ENCODE results near the gene PDIA5.
"Not testable (repeated sequence)": the region's sequence is repeated elsewhere in the genome, so short reads cannot be mapped to it uniquely, and the experiment has no call there.

PDIA5 gene

GRCh38 chr3:123141276-123141675 lies 74.5 kb downstream of the PDIA5 start:
- no peaks in the 10 kb centered on the region for H3K9me3 ChIP-seq (ENCODE audit: control insufficient read depth, low read length)
- 93 to 97% methylated on average over 5 of the region's 5 CpGs for WGBS, 2 experiments
- H3K4me3 ChIP-seq (ENCODE audit: insufficient read depth, low read depth, low read length): no peak overlapping the region
- no peak overlapping the region for H3K27ac ChIP-seq (ENCODE audit: insufficient read depth, low read depth, low read length, poor library complexity, severe bottlenecking)
- peaks cover 8% of the 10 kb centered on the region for H3K4me1 ChIP-seq (ENCODE audit: control insufficient read depth, insufficient read depth, low read length)
- H3K27me3 ChIP-seq (ENCODE audit: control insufficient read depth, insufficient read depth, low read length, poor library complexity, severe bottlenecking): no peaks in the 10 kb centered on the region
- H3K36me3 ChIP-seq (ENCODE audit: control insufficient read depth, insufficient read depth, low read length): peaks cover under 1% of the 10 kb centered on the region

- Histone ChIP-seq H3K36me3 (ENCODE audit: control insufficient read depth, insufficient read depth, low read length) (peaks cover 4% of the 10 kb centered on the region), H3K4me1 (ENCODE audit: control insufficient read depth, insufficient read depth, low read length) (no peaks in the 10 kb centered on the region), H3K27ac (ENCODE audit: insufficient read depth, low read depth, low read length, poor library complexity, severe bottlenecking) (no peak overlapping the region), H3K27me3 (ENCODE audit: control insufficient read depth, insufficient read depth, low read length, poor library complexity, severe bottlenecking) (no peaks in the 10 kb centered on the region), H3K4me3 (ENCODE audit: insufficient read depth, low read depth, low read length) (no peak overlapping the region), H3K9me3 (ENCODE audit: control insufficient read depth, low read length) (no peaks in the 10 kb centered on the region)
- WGBS, 2 experiments: 17 to 23% methylated on average over 10 of the region's 10 CpGs
These were observed 77.0 kb downstream of the PDIA5 start for GRCh38 chr3:123143669-123144411.

- no peak overlapping the region for H3K27ac ChIP-seq (ENCODE audit: insufficient read depth, low read depth, low read length, poor library complexity, severe bottlenecking)
- H3K27me3 ChIP-seq (ENCODE audit: control insufficient read depth, insufficient read depth, low read length, poor library complexity, severe bottlenecking): no peaks in the 10 kb centered on the region
- no peaks in the 10 kb centered on the region for H3K9me3 ChIP-seq (ENCODE audit: control insufficient read depth, low read length)
- peaks cover 2% of the 10 kb centered on the region for H3K4me1 ChIP-seq (ENCODE audit: control insufficient read depth, insufficient read depth, low read length)
- peaks cover 4% of the 10 kb centered on the region for H3K36me3 ChIP-seq (ENCODE audit: control insufficient read depth, insufficient read depth, low read length)
- H3K4me3 ChIP-seq (ENCODE audit: insufficient read depth, low read depth, low read length): no peak overlapping the region
- WGBS, 2 experiments: 95 to 96% methylated on average over 10 of the region's 10 CpGs
These were observed 81.1 kb downstream of the PDIA5 start for GRCh38 chr3:123147754-123148535.

GRCh38 chr3:123148772-123149171 lies 81.9 kb downstream of the PDIA5 start:
- 94 to 96% methylated on average over 8 of the region's 8 CpGs for WGBS, 2 experiments
- Histone ChIP-seq H3K4me1 (ENCODE audit: control insufficient read depth, insufficient read depth, low read length) (peaks cover 10% of the 10 kb centered on the region), H3K27me3 (ENCODE audit: control insufficient read depth, insufficient read depth, low read length, poor library complexity, severe bottlenecking) (no peaks in the 10 kb centered on the region), H3K4me3 (ENCODE audit: insufficient read depth, low read depth, low read length) (no peak overlapping the region), H3K9me3 (ENCODE audit: control insufficient read depth, low read length) (no peaks in the 10 kb centered on the region), H3K27ac (ENCODE audit: insufficient read depth, low read depth, low read length, poor library complexity, severe bottlenecking) (no peak overlapping the region), H3K36me3 (ENCODE audit: control insufficient read depth, insufficient read depth, low read length) (peaks cover 4% of the 10 kb centered on the region)

- H3K36me3 ChIP-seq (ENCODE audit: control insufficient read depth, insufficient read depth, low read length): peaks cover 4% of the 10 kb centered on the region
- H3K9me3 ChIP-seq (ENCODE audit: control insufficient read depth, low read length): no peaks in the 10 kb centered on the region
- peaks cover 18% of the 10 kb centered on the region for H3K4me1 ChIP-seq (ENCODE audit: control insufficient read depth, insufficient read depth, low read length)
- no peak overlapping the region for H3K27ac ChIP-seq (ENCODE audit: insufficient read depth, low read depth, low read length, poor library complexity, severe bottlenecking)
- 89 to 96% methylated on average over 3 of the region's 3 CpGs for WGBS, 2 experiments
- no peak overlapping the region for H3K4me3 ChIP-seq (ENCODE audit: insufficient read depth, low read depth, low read length)
- peaks cover 4% of the 10 kb centered on the region for H3K27me3 ChIP-seq (ENCODE audit: control insufficient read depth, insufficient read depth, low read length, poor library complexity, severe bottlenecking)
These were observed 82.7 kb downstream of the PDIA5 start for GRCh38 chr3:123149525-123149924.

GRCh38 chr3:123150449-123151215 lies 83.8 kb downstream of the PDIA5 start:
- Histone ChIP-seq H3K27ac (ENCODE audit: insufficient read depth, low read depth, low read length, poor library complexity, severe bottlenecking) (no peak overlapping the region), H3K36me3 (ENCODE audit: control insufficient read depth, insufficient read depth, low read length) (peaks cover 4% of the 10 kb centered on the region), H3K27me3 (ENCODE audit: control insufficient read depth, insufficient read depth, low read length, poor library complexity, severe bottlenecking) (peaks cover 4% of the 10 kb centered on the region), H3K4me1 (ENCODE audit: control insufficient read depth, insufficient read depth, low read length) (peaks cover 28% of the 10 kb centered on the region), H3K9me3 (ENCODE audit: control insufficient read depth, low read length) (no peaks in the 10 kb centered on the region), H3K4me3 (ENCODE audit: insufficient read depth, low read depth, low read length) (no peak overlapping the region)
- 89 to 90% methylated on average over 15 of the region's 15 CpGs for WGBS, 2 experiments

GRCh38 chr3:123151251-123151705 lies 84.5 kb downstream of the PDIA5 start:
- no peaks in the 10 kb centered on the region for H3K9me3 ChIP-seq (ENCODE audit: control insufficient read depth, low read length)
- H3K27me3 ChIP-seq (ENCODE audit: control insufficient read depth, insufficient read depth, low read length, poor library complexity, severe bottlenecking): peaks cover 4% of the 10 kb centered on the region
- H3K4me1 ChIP-seq (ENCODE audit: control insufficient read depth, insufficient read depth, low read length): peaks cover 31% of the 10 kb centered on the region
- peaks cover 3% of the 10 kb centered on the region for H3K36me3 ChIP-seq (ENCODE audit: control insufficient read depth, insufficient read depth, low read length)
- H3K27ac ChIP-seq (ENCODE audit: insufficient read depth, low read depth, low read length, poor library complexity, severe bottlenecking): no peak overlapping the region
- 88 to 89% methylated on average over 7 of the region's 7 CpGs for WGBS, 2 experiments
- H3K4me3 ChIP-seq (ENCODE audit: insufficient read depth, low read depth, low read length): no peak overlapping the region

GRCh38 chr3:123151853-123152420 lies 85.1 kb downstream of the PDIA5 start:
- not testable (repeated sequence) for H3K4me3 ChIP-seq (ENCODE audit: insufficient read depth, low read depth, low read length); H3K27me3 ChIP-seq (ENCODE audit: control insufficient read depth, insufficient read depth, low read length, poor library complexity, severe bottlenecking); H3K27ac ChIP-seq (ENCODE audit: insufficient read depth, low read depth, low read length, poor library complexity, severe bottlenecking); H3K9me3 ChIP-seq (ENCODE audit: control insufficient read depth, low read length); H3K36me3 ChIP-seq (ENCODE audit: control insufficient read depth, insufficient read depth, low read length)
- H3K4me1 ChIP-seq (ENCODE audit: control insufficient read depth, insufficient read depth, low read length): peaks cover 31% of the 10 kb centered on the region
- WGBS, 2 experiments: 74 to 80% methylated on average over 3 of the region's 3 CpGs

GRCh38 chr3:123152687-123153086 lies 85.9 kb downstream of the PDIA5 start:
- H3K9me3 ChIP-seq (ENCODE audit: control insufficient read depth, low read length): no peaks in the 10 kb centered on the region
- H3K27ac ChIP-seq (ENCODE audit: insufficient read depth, low read depth, low read length, poor library complexity, severe bottlenecking): no peak overlapping the region
- peaks cover 31% of the 10 kb centered on the region for H3K4me1 ChIP-seq (ENCODE audit: control insufficient read depth, insufficient read depth, low read length)
- H3K4me3 ChIP-seq (ENCODE audit: insufficient read depth, low read depth, low read length): no peak overlapping the region
- no peaks in the 10 kb centered on the region for H3K36me3 ChIP-seq (ENCODE audit: control insufficient read depth, insufficient read depth, low read length)
- peaks cover 4% of the 10 kb centered on the region for H3K27me3 ChIP-seq (ENCODE audit: control insufficient read depth, insufficient read depth, low read length, poor library complexity, severe bottlenecking)
- WGBS, 2 experiments: 24 to 30% methylated on average over 3 of the region's 3 CpGs
